ENCODE data around the gene AOX1. TPM values are rescaled to one million over a fixed set of nuclear protein-coding genes. Genes with fewer than 3 reads are reported as not detected.
"Not testable (repeated sequence)": the region's sequence is repeated elsewhere in the genome, so short reads cannot be mapped to it uniquely, and the experiment has no call there.

The AOX1 gene
- total RNA-seq, 3 donors from 2014 or later: 1.9 to 33.9 (median 17.8) TPM

DNA sequence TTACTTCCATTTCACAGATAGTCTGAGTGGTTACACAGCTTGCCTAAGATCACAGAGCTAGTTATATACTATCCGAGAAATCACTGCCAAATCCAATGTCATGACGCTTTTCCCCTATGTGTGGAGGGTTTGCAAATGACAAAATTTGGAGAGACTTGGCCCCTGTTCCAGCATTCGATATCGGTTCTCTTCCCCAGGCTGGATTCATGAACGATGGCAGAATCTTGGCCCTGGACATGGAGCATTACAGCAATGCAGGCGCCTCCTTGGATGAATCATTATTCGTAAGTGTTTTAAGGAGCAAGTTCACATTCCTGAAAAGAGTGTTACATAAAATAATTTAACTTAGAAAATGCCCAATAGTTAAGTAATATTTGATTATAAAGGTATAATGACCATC, 55.1 kb downstream of the AOX1 start:
- ATAC-seq (no peak), DNase-seq (no peak)
- H3K4me3 ChIP-seq: no peak overlapping the region
- H3K4me1 ChIP-seq (ENCODE audit: low read depth): no peaks in the 10 kb centered on the region
- no peaks in the 10 kb centered on the region for H3K36me3 ChIP-seq (ENCODE audit: low read depth)
- H3K9me3 ChIP-seq: no peaks in the 10 kb centered on the region
- TF ChIP-seq, protein P1, sequence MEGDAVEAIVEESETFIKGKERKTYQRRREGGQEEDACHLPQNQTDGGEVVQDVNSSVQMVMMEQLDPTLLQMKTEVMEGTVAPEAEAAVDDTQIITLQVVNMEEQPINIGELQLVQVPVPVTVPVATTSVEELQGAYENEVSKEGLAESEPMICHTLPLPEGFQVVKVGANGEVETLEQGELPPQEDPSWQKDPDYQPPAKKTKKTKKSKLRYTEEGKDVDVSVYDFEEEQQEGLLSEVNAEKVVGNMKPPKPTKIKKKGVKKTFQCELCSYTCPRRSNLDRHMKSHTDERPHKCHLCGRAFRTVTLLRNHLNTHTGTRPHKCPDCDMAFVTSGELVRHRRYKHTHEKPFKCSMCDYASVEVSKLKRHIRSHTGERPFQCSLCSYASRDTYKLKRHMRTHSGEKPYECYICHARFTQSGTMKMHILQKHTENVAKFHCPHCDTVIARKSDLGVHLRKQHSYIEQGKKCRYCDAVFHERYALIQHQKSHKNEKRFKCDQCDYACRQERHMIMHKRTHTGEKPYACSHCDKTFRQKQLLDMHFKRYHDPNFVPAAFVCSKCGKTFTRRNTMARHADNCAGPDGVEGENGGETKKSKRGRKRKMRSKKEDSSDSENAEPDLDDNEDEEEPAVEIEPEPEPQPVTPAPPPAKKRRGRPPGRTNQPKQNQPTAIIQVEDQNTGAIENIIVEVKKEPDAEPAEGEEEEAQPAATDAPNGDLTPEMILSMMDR (IDR thresholded peaks at IDR 0.05): no peak
- intact Hi-C loops (cut with DNase I, micrococcal nuclease): no loop called here

- H3K4me3 ChIP-seq; H3K36me3 ChIP-seq (ENCODE audit: low read depth); H3K9me3 ChIP-seq; intact Hi-C loops (cut with DNase I, micrococcal nuclease); H3K4me1 ChIP-seq (ENCODE audit: low read depth): not testable (repeated sequence)
- peak; percentile 56 for ATAC-seq
- peak; percentile 61 to 71 (median 63) for DNase-seq
Measured at GRCh38 chr2:200648518-200649281, 62.9 kb downstream of the AOX1 start.

DNA sequence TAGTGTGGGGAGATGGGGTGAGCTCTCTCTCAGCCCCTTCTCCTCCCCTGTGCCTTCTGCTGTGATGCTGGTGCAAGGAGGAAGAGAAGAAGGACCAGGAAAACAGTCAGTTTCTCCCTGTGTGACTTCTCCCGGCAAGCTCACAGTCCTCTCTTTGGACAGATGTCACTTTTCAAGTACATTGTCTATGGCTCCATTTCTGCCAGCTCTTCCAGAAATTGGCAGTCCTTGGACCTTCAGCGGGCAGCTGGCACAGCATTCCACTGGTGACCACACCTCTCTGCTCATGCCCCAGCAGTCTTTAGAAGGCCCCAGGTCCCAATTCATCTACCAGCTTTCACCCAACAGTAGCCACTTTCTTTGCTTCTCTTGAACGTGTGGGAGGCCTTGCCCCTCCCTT, 63.9 kb downstream of the AOX1 start:
- intact Hi-C loops (cut with DNase I, micrococcal nuclease): no loop called here
- no peak overlapping the region for H3K4me3 ChIP-seq
- ATAC-seq: no peak
- DNase-seq: no peak
- H3K4me1 ChIP-seq (ENCODE audit: low read depth): no peaks in the 10 kb centered on the region
- TF ChIP-seq, protein P1 (IDR thresholded peaks at IDR 0.05): no peak
- H3K9me3 ChIP-seq: no peaks in the 10 kb centered on the region
- no peaks in the 10 kb centered on the region for H3K36me3 ChIP-seq (ENCODE audit: low read depth)

- ATAC-seq (no peak), DNase-seq (no peak)
- no peak overlapping the region for H3K4me3 ChIP-seq
- no peaks in the 10 kb centered on the region for H3K4me1 ChIP-seq (ENCODE audit: low read depth)
- no peaks in the 10 kb centered on the region for H3K36me3 ChIP-seq (ENCODE audit: low read depth)
- intact Hi-C loops (cut with DNase I, micrococcal nuclease): no loop called here
- TF ChIP-seq, protein P1 (IDR thresholded peaks at IDR 0.05): no peak
- H3K9me3 ChIP-seq: no peaks in the 10 kb centered on the region
Measured at GRCh38 chr2:200650195-200650594, 64.4 kb downstream of the AOX1 start.

- intact Hi-C loops (cut with DNase I, micrococcal nuclease): no loop called here
- TF ChIP-seq, protein P1 (IDR thresholded peaks at IDR 0.05): no peak
- ATAC-seq: no peak
Measured at GRCh38 chr2:200652158-200652557, 66.3 kb downstream of the AOX1 start.

DNA sequence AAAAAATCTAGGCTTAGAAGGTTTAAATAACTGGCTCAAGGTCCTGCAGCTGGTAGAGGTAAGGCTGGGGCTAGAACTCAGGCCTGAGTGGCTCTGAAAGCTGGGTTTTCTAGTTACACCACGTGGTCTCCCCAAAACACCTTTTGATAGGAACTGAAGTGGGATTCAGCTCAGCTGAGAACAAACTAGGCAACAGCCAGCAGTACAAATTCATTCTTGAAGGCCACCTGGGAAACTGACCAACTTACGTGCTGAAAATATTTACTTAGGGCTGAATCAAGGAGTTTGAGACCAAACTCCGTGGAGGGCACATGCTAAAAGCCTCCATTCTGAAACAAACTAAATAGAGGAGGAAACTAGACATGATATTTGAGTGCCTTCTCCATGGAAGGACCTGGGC, 67.2 kb downstream of the AOX1 start:
- intact Hi-C loops (cut with DNase I, micrococcal nuclease): no loop called here
- H3K9me3 ChIP-seq: no peaks in the 10 kb centered on the region
- no peak for ATAC-seq
- no peaks in the 10 kb centered on the region for H3K36me3 ChIP-seq (ENCODE audit: low read depth)
- no peak overlapping the region for H3K4me3 ChIP-seq
- DNase-seq: no peak
- TF ChIP-seq, protein P1 (IDR thresholded peaks at IDR 0.05): no peak
- H3K4me1 ChIP-seq (ENCODE audit: low read depth): no peaks in the 10 kb centered on the region

More at GRCh38 chr2:200652158-200652557, 66.3 kb downstream of the AOX1 start:
- no peak overlapping the region for H3K4me3 ChIP-seq
- no peaks in the 10 kb centered on the region for H3K36me3 ChIP-seq (ENCODE audit: low read depth)
- no peaks in the 10 kb centered on the region for H3K9me3 ChIP-seq
- H3K4me1 ChIP-seq (ENCODE audit: low read depth): no peaks in the 10 kb centered on the region
- no peak for DNase-seq

Measured in mucosa of descending colon (tissue), 3 donors.